ENCODE measurements around the gene VAV1. TPM values are rescaled to one million over a fixed set of nuclear protein-coding genes. Genes with fewer than 3 reads are reported as not detected.
"Not testable (repeated sequence)": the region's sequence is repeated elsewhere in the genome, so short reads cannot be mapped to it uniquely, and the experiment has no call there.

Gene VAV1
- total and polyA plus RNA-seq, 2 donors = 42.2 to 59.3 TPM

DNA sequence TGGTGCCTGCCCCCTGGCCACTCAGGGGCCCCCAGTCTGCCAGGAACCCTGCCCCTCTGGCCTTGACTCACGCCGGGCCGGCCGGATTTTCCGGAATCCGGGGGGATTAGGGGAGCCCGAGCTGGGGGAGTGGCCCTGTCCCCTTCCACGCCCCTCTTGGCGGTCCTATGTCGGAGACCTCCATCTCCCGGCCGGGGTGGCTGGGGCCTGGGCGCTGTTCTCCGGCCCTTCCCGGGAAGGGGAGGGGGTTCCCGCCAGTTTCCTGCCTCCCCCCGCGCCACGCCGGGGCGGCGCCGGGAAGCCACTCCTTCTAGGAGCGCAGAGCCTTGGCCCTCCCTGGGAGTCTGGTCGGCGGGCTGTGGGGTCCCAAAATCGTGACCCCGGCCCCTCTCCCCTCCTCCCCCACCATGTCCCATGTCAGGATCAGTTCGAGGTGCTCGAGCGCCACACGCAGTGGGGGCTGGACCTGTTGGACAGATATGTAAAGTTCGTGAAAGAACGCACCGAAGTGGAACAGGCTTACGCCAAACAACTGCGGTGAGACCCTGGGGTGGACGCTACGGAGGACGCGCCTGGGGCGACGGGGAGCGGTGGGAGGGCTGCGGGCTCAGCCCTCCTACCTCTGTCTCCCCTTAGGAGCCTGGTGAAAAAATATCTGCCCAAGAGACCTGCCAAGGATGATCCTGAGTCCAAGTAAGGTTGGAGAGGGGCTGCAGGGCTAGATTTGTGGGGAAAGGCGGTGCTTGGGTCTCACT lies 31.7 kb upstream of the VAV1 start:
- peaks cover 29 to 45% of the 10 kb centered on the region in 2 donors for H3K27me3 ChIP-seq (ENCODE audit: control insufficient read depth in 2 of 2, insufficient read depth in 1 of 2, low read length in 1 of 2)
- H3K36me3 ChIP-seq (ENCODE audit: control insufficient read depth in 2 of 2, insufficient read depth in 2 of 2, low read length in 1 of 2) = peaks cover 0 to 4% of the 10 kb centered on the region in 2 donors
- 2% methylated on average over 46 of the region's 46 CpGs for WGBS
- peak in 1 of 9 donors; percentile 25 for DNase-seq (ENCODE audit: low read depth in 6 of 9, low spot score in 9 of 9)
- H3K9me3 ChIP-seq (ENCODE audit: control insufficient read depth in 2 of 2, insufficient read depth in 1 of 2, low read length in 1 of 2) = peaks cover 0 to 8% of the 10 kb centered on the region in 2 donors
- H3K4me3 ChIP-seq (ENCODE audit: low read length in 2 of 2) = peak overlapping the region; percentile 45 to 57
- peaks cover 21 to 43% of the 10 kb centered on the region in 2 donors for H3K4me1 ChIP-seq (ENCODE audit: control insufficient read depth in 2 of 2, insufficient read depth in 2 of 2, low read length in 2 of 2)
- H3K27ac ChIP-seq (ENCODE audit: low read depth in 1 of 2, low read length in 1 of 2) = peak overlapping the region in 1 of 2 donors; percentile 64

DNA sequence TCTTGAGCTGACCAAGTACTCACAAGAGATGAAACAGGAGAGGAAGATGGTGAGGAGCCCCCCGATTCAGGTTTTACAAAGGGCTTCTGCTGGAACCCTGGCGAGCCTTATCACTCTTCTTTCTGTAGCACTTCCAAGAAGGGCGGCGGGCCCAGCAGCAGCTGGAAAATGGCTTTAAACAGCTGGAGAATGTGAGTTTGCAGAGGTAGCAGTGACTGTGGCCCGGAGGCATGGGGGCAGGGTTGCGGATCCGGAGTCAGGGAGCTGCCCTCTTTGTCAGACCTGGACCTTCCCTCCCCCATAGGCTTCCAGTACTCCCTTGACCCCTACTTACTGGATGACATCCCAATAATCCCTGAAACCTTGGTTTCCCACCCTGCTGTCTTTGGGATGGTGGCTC lies 29.4 kb upstream of the VAV1 start:
- Histone ChIP-seq H3K4me3 (ENCODE audit: low read length in 2 of 2) (no peak overlapping the region), H3K36me3 (ENCODE audit: control insufficient read depth in 2 of 2, insufficient read depth in 2 of 2, low read length in 1 of 2) (peaks cover 0 to 4% of the 10 kb centered on the region in 2 donors), H3K27me3 (ENCODE audit: control insufficient read depth in 2 of 2, insufficient read depth in 1 of 2, low read length in 1 of 2) (peaks cover 29 to 45% of the 10 kb centered on the region in 2 donors), H3K9me3 (ENCODE audit: control insufficient read depth in 2 of 2, insufficient read depth in 1 of 2, low read length in 1 of 2) (peaks cover 0 to 5% of the 10 kb centered on the region in 2 donors), H3K4me1 (ENCODE audit: control insufficient read depth in 2 of 2, insufficient read depth in 2 of 2, low read length in 2 of 2) (peaks cover 16 to 27% of the 10 kb centered on the region in 2 donors), H3K27ac (ENCODE audit: low read depth in 1 of 2, low read length in 1 of 2) (no peak overlapping the region)
- WGBS = 98% methylated on average over 7 of the region's 7 CpGs
- DNase-seq (ENCODE audit: low read depth in 6 of 9, low spot score in 9 of 9) = no peak

DNA sequence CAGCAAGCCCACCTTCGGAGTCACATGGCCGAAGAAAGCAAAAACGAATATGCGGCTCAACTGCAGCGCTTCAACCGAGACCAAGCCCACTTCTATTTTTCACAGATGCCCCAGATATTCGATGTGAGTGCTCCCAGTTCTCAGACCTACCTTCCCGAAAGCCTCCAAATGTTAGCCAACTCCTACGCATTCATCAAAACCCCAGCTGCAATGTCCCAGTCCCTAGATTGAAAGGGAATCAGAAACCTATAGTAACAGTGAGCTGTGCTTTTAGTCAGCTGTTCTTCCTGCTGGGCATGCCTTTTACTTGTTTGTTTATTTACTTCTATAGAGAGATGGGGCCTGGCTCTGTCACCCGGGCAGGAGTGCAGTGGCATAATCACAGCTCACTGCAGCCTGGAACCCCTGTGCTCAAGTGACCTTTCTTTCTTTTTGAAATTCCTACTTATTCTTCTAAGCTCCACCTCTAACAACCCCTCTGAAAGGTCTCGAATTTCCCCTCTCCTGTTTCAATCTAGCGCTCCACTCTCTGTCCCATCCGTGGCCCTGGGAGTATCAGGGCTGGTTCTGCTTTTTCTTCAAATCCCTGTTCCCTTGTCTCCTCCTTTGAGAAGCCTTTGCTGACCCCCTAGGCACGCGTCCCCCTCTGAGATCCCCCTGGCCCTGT lies 28.7 kb upstream of the VAV1 start:
- Histone ChIP-seq H3K27me3 (ENCODE audit: control insufficient read depth in 2 of 2, insufficient read depth in 1 of 2, low read length in 1 of 2) (peaks cover 29 to 45% of the 10 kb centered on the region in 2 donors), H3K9me3 (ENCODE audit: control insufficient read depth in 2 of 2, insufficient read depth in 1 of 2, low read length in 1 of 2) (peaks cover 0 to 5% of the 10 kb centered on the region in 2 donors), H3K4me1 (ENCODE audit: control insufficient read depth in 2 of 2, insufficient read depth in 2 of 2, low read length in 2 of 2) (peaks cover 8 to 19% of the 10 kb centered on the region in 2 donors), H3K27ac (ENCODE audit: low read depth in 1 of 2, low read length in 1 of 2) (no peak overlapping the region), H3K4me3 (ENCODE audit: low read length in 2 of 2) (no peak overlapping the region), H3K36me3 (ENCODE audit: control insufficient read depth in 2 of 2, insufficient read depth in 2 of 2, low read length in 1 of 2) (peaks cover 0 to 4% of the 10 kb centered on the region in 2 donors)
- DNase-seq (ENCODE audit: low read depth in 6 of 9, low spot score in 9 of 9) = no peak
- WGBS = 92% methylated on average over 15 of the region's 15 CpGs

DNA sequence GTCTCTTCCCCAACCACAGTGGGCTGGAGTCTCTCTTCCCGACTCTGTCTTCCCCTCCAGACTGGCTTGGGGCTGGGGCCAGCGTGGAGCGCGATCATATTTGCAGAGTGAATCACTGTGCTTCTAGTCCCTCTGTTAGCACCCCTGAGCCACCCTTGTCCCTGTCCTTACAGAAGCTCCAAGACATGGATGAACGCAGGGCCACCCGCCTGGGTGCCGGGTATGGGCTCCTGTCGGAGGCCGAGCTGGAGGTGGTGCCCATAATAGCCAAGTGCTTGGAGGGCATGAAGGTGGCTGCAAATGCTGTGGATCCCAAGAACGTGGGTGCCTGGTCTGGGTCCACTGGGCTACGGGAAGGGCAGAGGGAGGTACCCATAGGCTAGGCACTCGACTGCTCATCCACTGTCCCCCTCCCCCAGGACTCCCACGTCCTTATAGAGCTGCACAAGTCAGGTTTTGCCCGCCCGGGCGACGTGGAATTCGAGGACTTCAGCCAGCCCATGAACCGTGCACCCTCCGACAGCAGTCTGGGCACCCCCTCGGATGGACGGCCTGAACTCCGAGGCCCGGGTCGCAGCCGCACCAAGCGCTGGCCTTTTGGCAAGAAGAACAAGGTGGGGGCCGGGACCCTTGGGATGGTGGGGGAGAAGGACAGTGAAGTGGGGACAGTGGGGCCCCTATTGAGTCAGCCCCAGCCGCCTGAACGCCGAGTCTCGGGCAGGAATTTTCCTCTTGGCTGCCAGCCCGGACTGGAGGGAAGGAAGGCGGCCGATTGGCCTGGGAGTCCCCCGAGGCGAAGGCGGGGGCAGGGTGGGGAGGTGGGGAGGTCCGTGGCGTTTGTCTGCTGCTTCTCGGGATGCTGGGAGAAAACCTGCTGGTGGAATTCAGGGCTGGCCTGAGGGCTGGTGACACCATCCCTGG lies 27.9 kb upstream of the VAV1 start:
- peaks cover 0 to 4% of the 10 kb centered on the region in 2 donors for H3K36me3 ChIP-seq (ENCODE audit: control insufficient read depth in 2 of 2, insufficient read depth in 2 of 2, low read length in 1 of 2)
- H3K4me1 ChIP-seq (ENCODE audit: control insufficient read depth in 2 of 2, insufficient read depth in 2 of 2, low read length in 2 of 2) = peaks cover 3 to 13% of the 10 kb centered on the region in 2 donors
- peaks cover 28 to 43% of the 10 kb centered on the region in 2 donors for H3K27me3 ChIP-seq (ENCODE audit: control insufficient read depth in 2 of 2, insufficient read depth in 1 of 2, low read length in 1 of 2)
- H3K9me3 ChIP-seq (ENCODE audit: control insufficient read depth in 2 of 2, insufficient read depth in 1 of 2, low read length in 1 of 2) = peaks cover 0 to 5% of the 10 kb centered on the region in 2 donors
- no peak for DNase-seq (ENCODE audit: low read depth in 6 of 9, low spot score in 9 of 9)
- 92% methylated on average over 41 of the region's 41 CpGs for WGBS
- no peak overlapping the region for H3K4me3 ChIP-seq (ENCODE audit: low read length in 2 of 2)
- H3K27ac ChIP-seq (ENCODE audit: low read depth in 1 of 2, low read length in 1 of 2) = peak overlapping the region in 1 of 2 donors; percentile 46

DNA sequence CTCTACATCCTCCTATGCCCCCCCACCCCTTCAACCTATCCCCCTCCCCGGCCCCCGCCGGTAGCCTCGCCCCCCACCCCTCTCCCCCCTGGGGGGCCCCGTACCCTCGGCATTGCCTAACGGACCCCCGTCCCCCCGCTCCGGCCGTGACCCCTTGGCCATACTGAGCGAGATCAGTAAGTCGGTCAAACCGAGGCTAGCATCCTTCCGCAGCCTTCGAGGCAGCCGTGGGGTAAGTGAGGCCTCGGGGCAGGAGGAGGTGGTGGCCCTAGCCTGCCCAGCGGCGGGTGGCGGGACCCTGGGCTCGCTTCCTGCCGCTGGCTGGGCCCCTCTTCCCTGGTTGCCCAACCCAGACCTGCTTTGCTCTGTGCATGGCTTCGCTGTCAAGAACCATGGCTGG lies 26.5 kb upstream of the VAV1 start:
- no peak for DNase-seq (ENCODE audit: low read depth in 6 of 9, low spot score in 9 of 9)
- Histone ChIP-seq H3K36me3 (ENCODE audit: control insufficient read depth in 2 of 2, insufficient read depth in 2 of 2, low read length in 1 of 2) (peaks cover under 1 to 6% of the 10 kb centered on the region in 2 donors), H3K27ac (ENCODE audit: low read depth in 1 of 2, low read length in 1 of 2) (no peak overlapping the region), H3K9me3 (ENCODE audit: control insufficient read depth in 2 of 2, insufficient read depth in 1 of 2, low read length in 1 of 2) (no peaks in the 10 kb centered on the region), H3K27me3 (ENCODE audit: control insufficient read depth in 2 of 2, insufficient read depth in 1 of 2, low read length in 1 of 2) (peaks cover 14 to 30% of the 10 kb centered on the region in 2 donors), H3K4me1 (ENCODE audit: control insufficient read depth in 2 of 2, insufficient read depth in 2 of 2, low read length in 2 of 2) (peaks cover 0 to 2% of the 10 kb centered on the region in 2 donors), H3K4me3 (ENCODE audit: low read length in 2 of 2) (no peak overlapping the region)
- 98% methylated on average over 24 of the region's 24 CpGs for WGBS

DNA sequence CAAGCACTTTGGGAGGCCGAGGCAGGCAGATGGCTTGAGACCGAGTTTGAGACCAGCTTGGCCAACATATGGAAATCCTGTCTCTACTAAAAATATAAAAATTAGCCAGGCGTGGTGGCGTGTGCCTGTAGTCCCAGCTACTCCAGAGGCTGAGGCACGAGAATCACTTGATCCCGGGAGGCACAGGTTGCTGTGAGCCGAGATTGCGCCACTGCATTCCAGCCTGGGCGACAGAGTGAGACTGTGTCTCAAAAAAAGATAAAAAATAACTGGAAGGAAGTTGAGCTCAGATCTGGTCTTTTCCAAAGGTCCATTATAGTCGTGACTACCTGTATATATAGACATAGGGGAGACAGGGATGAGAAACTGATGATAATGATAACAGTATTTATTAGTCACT lies 24.0 kb upstream of the VAV1 start:
- H3K27me3 ChIP-seq (ENCODE audit: control insufficient read depth in 2 of 2, insufficient read depth in 1 of 2, low read length in 1 of 2) = peaks cover 0 to 13% of the 10 kb centered on the region in 2 donors
- 96% methylated on average over 10 of the region's 10 CpGs for WGBS
- not testable (repeated sequence) for H3K4me1 ChIP-seq (ENCODE audit: control insufficient read depth in 2 of 2, insufficient read depth in 2 of 2, low read length in 2 of 2); H3K4me3 ChIP-seq (ENCODE audit: low read length in 2 of 2); H3K9me3 ChIP-seq (ENCODE audit: control insufficient read depth in 2 of 2, insufficient read depth in 1 of 2, low read length in 1 of 2); H3K27ac ChIP-seq (ENCODE audit: low read depth in 1 of 2, low read length in 1 of 2); H3K36me3 ChIP-seq (ENCODE audit: control insufficient read depth in 2 of 2, insufficient read depth in 2 of 2, low read length in 1 of 2); DNase-seq (ENCODE audit: low read depth in 6 of 9, low spot score in 9 of 9)

DNA sequence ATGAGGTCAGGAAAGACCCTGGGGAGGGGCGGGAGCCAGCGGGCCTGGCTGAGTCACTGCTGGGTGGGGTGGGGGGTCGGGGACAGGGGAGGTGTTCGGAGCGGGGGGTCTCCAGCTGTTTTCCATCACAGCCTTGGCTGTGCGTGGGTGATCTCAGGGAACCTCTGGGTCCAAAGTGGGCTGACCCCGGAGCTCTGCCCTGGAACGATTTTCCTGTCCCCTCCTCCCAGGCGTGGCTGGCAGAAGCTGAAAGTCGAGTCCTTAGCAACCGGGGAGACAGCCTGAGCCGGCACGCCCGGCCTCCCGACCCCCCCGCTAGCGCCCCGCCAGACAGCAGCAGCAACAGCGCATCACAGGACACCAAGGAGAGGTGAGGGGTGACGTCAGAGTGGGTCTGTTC lies 22.4 kb upstream of the VAV1 start:
- WGBS = 88% methylated on average over 20 of the region's 20 CpGs
- H3K9me3 ChIP-seq (ENCODE audit: control insufficient read depth in 2 of 2, insufficient read depth in 1 of 2, low read length in 1 of 2) = no peaks in the 10 kb centered on the region
- no peak overlapping the region for H3K27ac ChIP-seq (ENCODE audit: low read depth in 1 of 2, low read length in 1 of 2)
- no peak for DNase-seq (ENCODE audit: low read depth in 6 of 9, low spot score in 9 of 9)
- H3K36me3 ChIP-seq (ENCODE audit: control insufficient read depth in 2 of 2, insufficient read depth in 2 of 2, low read length in 1 of 2) = peaks cover 3 to 6% of the 10 kb centered on the region in 2 donors
- peaks cover 3 to 13% of the 10 kb centered on the region in 2 donors for H3K4me1 ChIP-seq (ENCODE audit: control insufficient read depth in 2 of 2, insufficient read depth in 2 of 2, low read length in 2 of 2)
- H3K27me3 ChIP-seq (ENCODE audit: control insufficient read depth in 2 of 2, insufficient read depth in 1 of 2, low read length in 1 of 2) = peaks cover 0 to 11% of the 10 kb centered on the region in 2 donors
- no peak overlapping the region for H3K4me3 ChIP-seq (ENCODE audit: low read length in 2 of 2)

DNA sequence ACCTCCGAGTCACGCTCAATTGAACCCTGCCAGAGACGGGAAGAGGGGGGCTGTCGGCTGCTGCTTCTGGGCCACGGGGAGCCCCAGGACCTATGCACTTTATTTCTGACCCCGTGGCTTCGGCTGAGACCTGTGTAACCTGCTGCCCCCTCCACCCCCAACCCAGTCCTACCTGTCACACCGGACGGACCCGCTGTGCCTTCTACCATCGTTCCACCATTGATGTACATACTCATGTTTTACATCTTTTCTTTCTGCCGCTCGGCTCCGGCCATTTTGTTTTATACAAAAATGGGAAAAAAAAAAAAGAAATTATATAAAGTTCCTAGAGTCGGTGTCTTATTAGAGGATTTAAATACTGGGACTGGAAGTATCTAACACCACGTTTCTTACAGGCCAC lies 21.3 kb upstream of the VAV1 start:
- Histone ChIP-seq H3K9me3 (ENCODE audit: control insufficient read depth in 2 of 2, insufficient read depth in 1 of 2, low read length in 1 of 2) (no peaks in the 10 kb centered on the region), H3K36me3 (ENCODE audit: control insufficient read depth in 2 of 2, insufficient read depth in 2 of 2, low read length in 1 of 2) (peaks cover 3 to 7% of the 10 kb centered on the region in 2 donors), H3K4me1 (ENCODE audit: control insufficient read depth in 2 of 2, insufficient read depth in 2 of 2, low read length in 2 of 2) (peaks cover 3 to 12% of the 10 kb centered on the region in 2 donors), H3K27me3 (ENCODE audit: control insufficient read depth in 2 of 2, insufficient read depth in 1 of 2, low read length in 1 of 2) (peaks cover 0 to 11% of the 10 kb centered on the region in 2 donors), H3K4me3 (ENCODE audit: low read length in 2 of 2) (no peak overlapping the region), H3K27ac (ENCODE audit: low read depth in 1 of 2, low read length in 1 of 2) (no peak overlapping the region)
- DNase-seq (ENCODE audit: low read depth in 6 of 9, low spot score in 9 of 9) = no peak
- WGBS = 98% methylated on average over 16 of the region's 16 CpGs

Data from thymus (tissue), 11 donors.